GM12865 (cell line): ENCODE results near the gene IGFBPL1.

Source experiments
- DNase-seq: peaks from one replicate; pipeline ENCODE4 v3.0.0; 2010; ENCODE audit warnings: low read depth
- H3K4me3 ChIP-seq: 2 replicates; pipeline ENCODE4 v1.5.1; 2011; ENCODE audit warnings: mild to moderate bottlenecking, low read depth, low read length, control low read depth
- CTCF ChIP-seq: IDR thresholded peaks from 2 replicates; pipeline ENCODE4 v1.5.1; 2011; ENCODE audit warnings: low read length, control low read depth, low read depth, inconsistent platforms; ENCODE audit not compliant: insufficient read depth; ENCODE audit errors: missing control alignments

IGFBPL1 gene

DNA sequence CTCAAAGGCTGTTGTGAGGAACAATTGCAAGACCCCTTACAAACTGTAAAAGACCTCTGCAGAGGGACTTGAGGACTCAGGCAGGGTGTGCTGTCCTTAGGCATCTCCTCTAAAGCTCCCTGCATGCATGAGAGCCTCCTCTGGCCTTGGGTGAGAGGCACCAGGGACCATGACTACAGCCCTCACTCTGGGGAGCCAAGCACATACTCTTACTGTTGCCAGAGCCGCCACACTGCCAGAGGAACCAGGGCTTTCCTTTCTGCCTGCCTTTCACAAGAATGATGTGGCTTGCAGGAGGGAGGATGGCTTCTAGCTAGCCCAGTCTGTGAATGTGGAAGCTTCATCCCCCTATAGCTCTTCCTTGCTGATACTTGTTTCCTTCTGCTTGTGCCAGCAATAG, 5.9 kb downstream of the IGFBPL1 start:
- no peak for TF ChIP-seq CTCF
- DNase-seq = no peak

GRCh38 chr9:38417003-38417945, 7.0 kb downstream of the IGFBPL1 start:
- DNase-seq = peak; percentile 40
- H3K4me3 ChIP-seq = no peak overlapping the region
- peak; percentile 65 for TF ChIP-seq CTCF

More for the DNA sequence above, 5.9 kb downstream of the IGFBPL1 start:
- H3K4me3 ChIP-seq = no peak overlapping the region

- no peak for TF ChIP-seq CTCF
- DNase-seq = no peak
- H3K4me3 ChIP-seq = no peak overlapping the region
Measured at GRCh38 chr9:38416461-38416860, 7.8 kb downstream of the IGFBPL1 start.

DNA sequence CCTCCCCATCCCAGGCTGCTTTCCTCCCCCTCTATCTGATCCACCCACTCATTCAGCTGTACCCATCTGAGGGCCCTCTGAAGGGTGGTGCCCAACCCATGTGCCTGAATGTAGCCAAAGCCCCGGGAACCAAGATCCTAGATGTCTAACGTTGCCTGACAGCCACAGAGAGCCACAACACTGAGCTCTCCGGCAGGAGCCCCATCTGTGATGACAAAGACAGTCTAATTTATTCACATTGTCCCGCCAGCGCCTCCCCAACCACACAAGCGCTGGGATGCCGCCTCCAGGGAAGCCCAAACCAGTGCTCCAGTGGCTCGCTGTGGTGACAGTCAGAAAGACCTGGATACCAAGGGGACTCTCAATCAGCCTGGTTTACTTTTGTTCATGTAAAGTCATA, 8.4 kb downstream of the IGFBPL1 start:
- TF ChIP-seq CTCF = no peak
- no peak overlapping the region for H3K4me3 ChIP-seq
- DNase-seq = no peak

GRCh38 chr9:38414040-38414723, 10.1 kb downstream of the IGFBPL1 start:
- DNase-seq = no peak
- no peak for TF ChIP-seq CTCF
- H3K4me3 ChIP-seq = no peak overlapping the region

DNA sequence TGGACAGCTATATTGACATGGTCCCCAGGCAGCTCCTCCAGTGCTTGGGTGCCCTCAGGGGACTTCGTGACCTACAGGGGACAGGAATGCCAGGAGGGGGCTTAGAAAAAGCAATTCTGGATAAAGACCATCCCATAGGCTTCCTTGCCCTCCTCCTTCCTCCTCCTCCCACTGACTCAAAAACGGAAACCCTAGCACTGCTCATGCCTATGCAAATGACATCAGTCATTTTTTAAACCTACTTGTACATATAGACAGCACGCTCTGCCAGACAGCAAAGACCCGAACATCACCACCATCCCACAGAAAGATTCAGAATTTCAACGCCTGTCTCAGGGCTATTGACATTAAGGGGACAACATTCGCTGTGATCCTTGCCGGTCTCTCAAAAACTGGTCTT, 11.0 kb downstream of the IGFBPL1 start:
- DNase-seq = peak; percentile 17
- TF ChIP-seq CTCF = no peak

More for the DNA sequence above, 11.0 kb downstream of the IGFBPL1 start:
- no peak overlapping the region for H3K4me3 ChIP-seq
